ENCODE data around the gene SKAP2. TPM values are rescaled to one million over a fixed set of nuclear protein-coding genes. Genes with fewer than 3 reads are reported as not detected.

Gene SKAP2
- total and polyA plus RNA-seq, 7 donors, result 13.0 to 34.2 (median 19.3) TPM

DNA sequence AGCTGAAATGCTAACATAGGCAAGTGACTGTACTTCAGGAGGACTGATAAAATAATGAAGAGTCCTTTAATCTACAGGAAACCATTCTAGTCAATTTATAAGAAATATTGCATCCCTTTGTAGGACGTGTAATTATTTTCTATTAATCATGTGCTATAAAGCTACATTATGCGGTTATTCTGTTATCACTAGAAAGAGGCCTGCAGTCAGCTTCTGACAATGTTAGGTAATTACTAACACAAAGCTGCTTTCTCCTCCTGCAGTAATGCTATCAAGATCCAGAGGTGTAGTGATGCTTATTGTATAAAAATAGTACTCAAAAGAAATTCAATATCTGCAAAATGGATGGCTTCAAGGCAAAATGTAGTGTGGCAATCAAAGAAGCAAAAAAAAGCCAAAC lies 191.1 kb downstream of the SKAP2 start:
- Histone ChIP-seq H3K9me3 (no peaks in the 10 kb centered on the region), H3K27ac (no peak overlapping the region), H3K36me3 (no peaks in the 10 kb centered on the region), H3K4me1 (no peaks in the 10 kb centered on the region), H3K27me3 (no peaks in the 10 kb centered on the region), H3K4me3 (no peak overlapping the region)
- intact Hi-C loops (cut with DNase I), result no loop called here
- 86 to 92% methylated on average over 2 of the region's 2 CpGs for WGBS, 2 donors
- no peak for DNase-seq
- TF ChIP-seq POLR2AphosphoS5 (IDR thresholded peaks at IDR 0.05) (no peak), POLR2A (IDR thresholded peaks at IDR 0.05) (no peak), EP300 (IDR thresholded peaks at IDR 0.05) (no peak)
- TF ChIP-seq, protein P1, sequence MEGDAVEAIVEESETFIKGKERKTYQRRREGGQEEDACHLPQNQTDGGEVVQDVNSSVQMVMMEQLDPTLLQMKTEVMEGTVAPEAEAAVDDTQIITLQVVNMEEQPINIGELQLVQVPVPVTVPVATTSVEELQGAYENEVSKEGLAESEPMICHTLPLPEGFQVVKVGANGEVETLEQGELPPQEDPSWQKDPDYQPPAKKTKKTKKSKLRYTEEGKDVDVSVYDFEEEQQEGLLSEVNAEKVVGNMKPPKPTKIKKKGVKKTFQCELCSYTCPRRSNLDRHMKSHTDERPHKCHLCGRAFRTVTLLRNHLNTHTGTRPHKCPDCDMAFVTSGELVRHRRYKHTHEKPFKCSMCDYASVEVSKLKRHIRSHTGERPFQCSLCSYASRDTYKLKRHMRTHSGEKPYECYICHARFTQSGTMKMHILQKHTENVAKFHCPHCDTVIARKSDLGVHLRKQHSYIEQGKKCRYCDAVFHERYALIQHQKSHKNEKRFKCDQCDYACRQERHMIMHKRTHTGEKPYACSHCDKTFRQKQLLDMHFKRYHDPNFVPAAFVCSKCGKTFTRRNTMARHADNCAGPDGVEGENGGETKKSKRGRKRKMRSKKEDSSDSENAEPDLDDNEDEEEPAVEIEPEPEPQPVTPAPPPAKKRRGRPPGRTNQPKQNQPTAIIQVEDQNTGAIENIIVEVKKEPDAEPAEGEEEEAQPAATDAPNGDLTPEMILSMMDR (IDR thresholded peaks at IDR 0.05), result no peak

DNA sequence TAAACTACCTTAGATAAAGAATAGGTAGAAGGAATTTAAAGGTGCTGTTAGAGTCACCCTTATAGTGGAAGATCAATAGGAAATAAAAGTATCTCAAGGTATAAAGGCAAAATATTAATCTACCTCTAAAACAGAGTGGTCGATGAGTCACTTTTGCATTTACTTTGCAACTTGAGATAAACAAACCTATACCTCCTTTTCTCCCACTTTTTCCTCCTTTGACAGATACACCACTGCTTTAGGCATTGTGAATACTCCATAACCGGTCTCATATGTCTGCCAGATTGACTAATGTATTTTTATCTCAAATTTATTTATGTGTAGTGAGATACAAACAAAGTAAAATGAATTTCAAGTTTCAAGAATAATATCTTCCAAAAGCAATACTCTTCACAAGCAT lies 193.5 kb downstream of the SKAP2 start:
- TF ChIP-seq EP300 (IDR thresholded peaks at IDR 0.05), result no peak
- no peak for TF ChIP-seq POLR2AphosphoS5 (IDR thresholded peaks at IDR 0.05)
- no peak for TF ChIP-seq POLR2A (IDR thresholded peaks at IDR 0.05)
- TF ChIP-seq, protein P1 (IDR thresholded peaks at IDR 0.05), result no peak
- no peak overlapping the region for H3K4me3 ChIP-seq
- intact Hi-C loops (cut with DNase I), result no loop called here

DNA sequence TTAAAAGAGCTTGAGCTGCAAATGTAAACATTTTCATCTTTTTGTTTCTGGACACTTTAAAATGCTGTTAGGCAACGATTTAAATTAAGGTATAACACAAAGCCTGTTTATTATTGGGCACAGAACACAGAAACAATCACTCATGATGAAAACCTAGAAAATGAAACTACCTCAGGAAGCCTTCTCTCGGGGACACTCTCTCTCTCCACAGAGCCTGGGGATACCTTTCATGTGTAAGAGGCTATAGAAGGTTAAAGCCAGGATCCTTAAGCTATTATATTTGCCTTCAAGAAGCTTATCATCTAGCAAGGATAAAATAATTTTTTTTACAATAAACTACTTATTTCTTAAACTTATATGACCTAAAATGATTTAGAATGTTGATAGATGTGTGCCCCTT lies 194.1 kb downstream of the SKAP2 start:
- Histone ChIP-seq H3K27ac (no peak overlapping the region), H3K36me3 (no peaks in the 10 kb centered on the region), H3K9me3 (no peaks in the 10 kb centered on the region), H3K4me1 (peaks cover 0 to 5% (median 0%) of the 10 kb centered on the region in 4 donors), H3K4me3 (no peak overlapping the region), H3K27me3 (no peaks in the 10 kb centered on the region)
- WGBS, 2 donors, result 39 to 42% methylated on average over 2 of the region's 2 CpGs
- intact Hi-C loops (cut with DNase I), result no loop called here
- no peak for TF ChIP-seq POLR2A (IDR thresholded peaks at IDR 0.05)
- TF ChIP-seq, protein P1 (IDR thresholded peaks at IDR 0.05), result no peak
- TF ChIP-seq EP300 (IDR thresholded peaks at IDR 0.05), result no peak
- no peak for TF ChIP-seq POLR2AphosphoS5 (IDR thresholded peaks at IDR 0.05)
- DNase-seq, result no peak

More for the DNA sequence above, 193.5 kb downstream of the SKAP2 start:
- Histone ChIP-seq H3K9me3 (no peaks in the 10 kb centered on the region), H3K27me3 (no peaks in the 10 kb centered on the region), H3K4me1 (peaks cover 0 to 5% (median 0%) of the 10 kb centered on the region in 4 donors), H3K27ac (no peak overlapping the region), H3K36me3 (no peaks in the 10 kb centered on the region)
- DNase-seq, result no peak
- WGBS, 2 donors, result 73 to 86% methylated on average over 2 of the region's 2 CpGs

DNA sequence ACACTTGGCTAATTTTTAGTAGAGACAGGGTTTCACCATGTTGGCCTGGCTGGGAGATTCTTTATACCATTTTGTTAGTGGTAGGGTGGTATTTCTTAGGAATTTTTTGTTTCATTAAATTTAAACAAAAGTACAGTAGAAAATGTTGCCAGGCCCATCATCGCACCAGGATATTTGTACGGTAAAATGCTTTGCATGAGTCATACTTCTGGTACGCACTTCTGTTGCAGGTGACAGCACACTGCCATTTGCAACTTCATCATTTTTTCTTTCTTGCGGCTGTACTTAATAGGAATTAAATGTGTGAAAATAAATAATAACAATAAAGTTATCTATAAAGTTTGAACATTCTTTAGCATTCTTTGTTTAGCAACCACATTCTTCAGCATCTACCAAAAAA lies 195.6 kb downstream of the SKAP2 start:
- H3K27ac ChIP-seq, result no peak overlapping the region
- no peaks in the 10 kb centered on the region for H3K9me3 ChIP-seq
- intact Hi-C loops (cut with DNase I), result loop anchor here (5.0 kb wide), 1 partner anchor 777 kb away; no protein-coding TSS in a partner anchor
- TF ChIP-seq, protein P1 (IDR thresholded peaks at IDR 0.05), result no peak
- no peak for TF ChIP-seq POLR2A (IDR thresholded peaks at IDR 0.05)
- no peak for TF ChIP-seq POLR2AphosphoS5 (IDR thresholded peaks at IDR 0.05)
- TF ChIP-seq EP300 (IDR thresholded peaks at IDR 0.05), result no peak
- no peak overlapping the region for H3K4me3 ChIP-seq
- H3K27me3 ChIP-seq, result no peaks in the 10 kb centered on the region
- H3K4me1 ChIP-seq, result peaks cover 0 to 5% (median 0%) of the 10 kb centered on the region in 4 donors
- 88 to 93% methylated on average over 4 of the region's 4 CpGs for WGBS, 2 donors
- H3K36me3 ChIP-seq, result no peaks in the 10 kb centered on the region
- DNase-seq, result no peak
